NCI-H146 (cell line): Measurements from ENCODE around the gene ARFRP1.

Experiments used
- DNase-seq: peaks from one replicate; lab custom pipeline; 2025; lab: John Stamatoyannopoulos, UW

ARFRP1 gene, protein sequence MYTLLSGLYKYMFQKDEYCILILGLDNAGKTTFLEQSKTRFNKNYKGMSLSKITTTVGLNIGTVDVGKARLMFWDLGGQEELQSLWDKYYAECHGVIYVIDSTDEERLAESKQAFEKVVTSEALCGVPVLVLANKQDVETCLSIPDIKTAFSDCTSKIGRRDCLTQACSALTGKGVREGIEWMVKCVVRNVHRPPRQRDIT

DNA sequence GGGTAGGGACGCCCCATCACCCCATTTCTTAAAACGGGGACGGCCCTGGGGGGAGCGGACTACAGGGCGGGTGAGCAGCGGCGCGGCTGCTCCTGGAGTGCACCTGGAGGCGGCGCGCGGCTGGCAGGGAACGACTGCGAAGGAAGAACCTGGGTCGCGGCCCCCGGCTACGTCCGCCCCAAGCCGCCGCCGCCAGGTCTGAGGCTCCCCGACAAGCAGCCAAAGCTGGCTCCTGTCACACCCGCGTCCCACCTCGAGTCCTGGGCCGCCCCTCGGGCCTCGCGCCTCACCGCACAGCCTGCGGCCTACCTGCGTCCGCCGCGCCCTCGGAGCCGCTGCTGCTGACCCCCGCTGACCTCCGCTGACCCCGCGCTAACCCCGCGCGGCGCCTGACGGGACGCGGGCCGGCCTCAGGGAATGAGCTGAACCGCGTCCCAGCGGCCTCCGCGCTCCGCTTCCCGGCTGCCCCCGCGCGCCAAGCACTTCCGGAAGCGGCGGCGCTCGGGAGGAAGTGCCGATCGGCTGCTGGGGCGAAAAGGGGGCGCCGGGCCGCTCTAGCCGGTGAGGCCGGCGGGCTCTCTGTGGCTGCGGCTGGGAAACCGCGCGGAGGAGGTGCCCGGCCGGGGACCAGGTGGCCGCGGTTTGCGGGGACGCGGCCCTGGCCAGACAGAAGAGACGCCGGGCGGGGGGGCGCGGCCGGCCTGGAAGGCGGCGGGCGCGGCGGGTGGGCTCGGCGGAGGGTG is at the start of gene ARFRP1, which contains the start of gene ZGPAT:
Gene ARFRP1 (minus strand): TSS at position 419 of the 743 bp plus-strand sequence. CDS start 885 bp downstream, outside the sequence.
Gene ZGPAT (plus strand): TSS at position 482 of the 743 bp plus-strand sequence. CDS start 542 bp downstream, outside the sequence.
- DNase-seq: peak; percentile 90

DNA sequence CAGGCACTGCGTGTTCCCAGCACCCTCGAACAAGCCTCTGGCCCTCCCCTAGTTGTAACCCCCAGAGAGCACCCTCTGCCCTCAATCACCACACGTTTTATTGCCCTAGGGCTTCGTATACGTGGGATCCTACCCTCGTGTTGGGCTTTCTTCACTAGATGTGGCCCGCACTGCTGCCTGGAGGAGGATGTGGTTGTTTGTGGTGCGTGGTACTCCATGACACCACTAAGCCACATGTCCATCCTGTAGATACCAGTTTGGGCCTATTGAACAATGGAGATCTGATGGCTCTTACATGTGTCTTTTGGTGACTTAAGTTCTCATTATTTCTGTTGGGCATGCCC is 48.8 kb upstream of the ARFRP1 start:
- no peak for DNase-seq

DNA sequence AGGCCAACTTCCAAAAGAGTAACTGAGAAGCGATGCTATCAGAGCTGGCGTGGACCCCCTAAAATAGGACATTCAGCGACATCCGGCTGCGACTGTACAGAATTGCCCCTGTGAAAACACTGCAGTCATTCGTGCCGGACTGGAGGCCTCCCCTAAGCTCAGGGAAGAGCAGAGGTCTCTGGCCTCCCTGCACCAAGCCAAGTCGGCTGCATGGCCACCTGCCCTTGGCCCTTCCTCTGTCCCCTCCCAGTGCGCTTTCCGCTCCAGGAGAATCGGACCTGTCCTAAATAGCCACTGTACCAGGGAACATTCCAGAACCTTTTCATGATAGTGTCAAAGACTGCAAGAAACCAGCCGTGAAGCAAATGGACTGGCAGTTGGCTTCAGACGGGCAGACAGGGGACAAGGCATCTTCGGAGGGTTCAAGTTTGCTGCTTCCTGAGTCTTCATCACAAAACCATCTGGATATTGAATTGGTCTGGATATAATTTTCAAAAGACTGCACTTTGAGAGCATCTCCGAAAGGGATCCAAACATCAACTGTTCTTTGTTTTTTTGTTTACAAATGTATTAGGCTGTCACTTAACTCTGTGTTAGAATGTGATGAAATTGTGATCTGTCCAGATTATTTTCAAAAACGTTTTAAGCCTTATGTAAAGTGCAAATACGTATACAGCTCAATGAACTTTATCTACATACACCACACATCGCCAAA is 48.3 kb upstream of the ARFRP1 start:
- DNase-seq: no peak

DNA sequence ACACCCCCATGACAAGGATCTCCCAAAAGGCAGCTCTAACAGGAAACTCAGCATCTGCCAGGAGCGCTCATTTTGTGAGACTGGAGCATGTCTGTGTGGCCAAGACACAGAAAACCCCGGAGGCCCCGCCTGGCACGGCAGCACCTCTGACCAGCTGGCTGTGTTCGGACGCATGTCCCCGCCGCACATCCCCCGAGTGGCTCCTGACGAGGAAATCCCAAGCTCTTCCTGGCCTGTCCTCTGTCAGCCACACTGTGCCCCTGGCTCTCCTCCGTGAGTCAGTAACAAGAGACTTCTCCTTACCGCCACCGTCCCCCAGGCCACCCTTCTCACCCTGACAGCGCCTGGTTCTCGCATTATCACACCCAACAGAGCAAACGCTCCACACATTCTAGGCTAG is 46.2 kb upstream of the ARFRP1 start:
- no peak for DNase-seq

DNA sequence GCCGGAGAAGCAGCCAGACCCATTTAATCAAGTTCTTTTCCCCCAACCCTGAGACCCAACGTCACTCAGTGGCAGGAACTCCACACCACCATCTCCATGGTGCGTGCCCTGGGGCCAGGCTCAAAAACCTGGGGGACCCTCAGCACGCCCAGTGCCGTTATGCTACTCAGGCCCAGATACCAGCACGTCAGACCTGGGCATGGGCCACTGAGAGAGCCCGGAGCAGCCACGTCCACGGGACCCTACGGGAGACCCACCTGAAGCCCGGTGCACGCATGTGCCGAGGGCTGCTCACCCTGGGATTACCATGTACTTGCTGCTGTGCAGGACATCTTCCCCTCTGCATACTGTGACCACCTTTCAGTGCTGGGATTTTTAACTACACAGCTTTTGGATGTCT is 45.6 kb upstream of the ARFRP1 start:
- no peak for DNase-seq

DNA sequence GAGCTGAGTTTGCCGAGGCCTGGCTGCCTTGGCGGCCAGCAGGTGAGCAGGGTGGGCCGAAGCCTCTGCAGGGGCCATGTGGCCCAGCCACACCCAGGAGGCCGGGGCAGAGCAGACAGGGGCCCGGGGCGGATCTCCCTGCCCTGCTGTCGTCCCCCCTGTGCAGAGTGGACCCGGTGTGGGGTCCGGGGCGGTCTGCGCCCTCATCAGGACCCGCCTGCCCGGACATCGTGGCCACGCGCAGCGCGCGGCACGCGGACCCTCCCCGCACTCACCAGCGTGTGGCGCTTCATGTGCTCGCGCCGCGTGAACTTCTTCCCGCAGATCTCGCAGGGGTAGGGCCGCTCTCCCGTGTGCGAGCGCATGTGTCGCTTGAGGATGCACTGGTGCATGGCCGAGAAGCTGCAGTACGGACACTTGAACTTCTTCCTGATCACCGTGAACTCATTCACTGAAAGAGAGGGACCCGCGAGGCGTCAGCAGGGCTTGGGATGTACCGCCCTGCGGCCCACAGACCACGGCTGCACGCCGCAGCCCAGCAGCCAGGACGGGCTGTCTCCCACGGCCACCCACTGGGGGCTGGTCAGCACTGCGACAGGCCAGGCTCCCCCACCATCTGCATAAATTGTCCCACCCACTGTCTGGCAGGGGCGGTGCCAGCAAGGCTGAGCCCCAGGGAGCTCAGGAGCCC is 44.8 kb upstream of the ARFRP1 start:
- peak; percentile 56 for DNase-seq

DNA sequence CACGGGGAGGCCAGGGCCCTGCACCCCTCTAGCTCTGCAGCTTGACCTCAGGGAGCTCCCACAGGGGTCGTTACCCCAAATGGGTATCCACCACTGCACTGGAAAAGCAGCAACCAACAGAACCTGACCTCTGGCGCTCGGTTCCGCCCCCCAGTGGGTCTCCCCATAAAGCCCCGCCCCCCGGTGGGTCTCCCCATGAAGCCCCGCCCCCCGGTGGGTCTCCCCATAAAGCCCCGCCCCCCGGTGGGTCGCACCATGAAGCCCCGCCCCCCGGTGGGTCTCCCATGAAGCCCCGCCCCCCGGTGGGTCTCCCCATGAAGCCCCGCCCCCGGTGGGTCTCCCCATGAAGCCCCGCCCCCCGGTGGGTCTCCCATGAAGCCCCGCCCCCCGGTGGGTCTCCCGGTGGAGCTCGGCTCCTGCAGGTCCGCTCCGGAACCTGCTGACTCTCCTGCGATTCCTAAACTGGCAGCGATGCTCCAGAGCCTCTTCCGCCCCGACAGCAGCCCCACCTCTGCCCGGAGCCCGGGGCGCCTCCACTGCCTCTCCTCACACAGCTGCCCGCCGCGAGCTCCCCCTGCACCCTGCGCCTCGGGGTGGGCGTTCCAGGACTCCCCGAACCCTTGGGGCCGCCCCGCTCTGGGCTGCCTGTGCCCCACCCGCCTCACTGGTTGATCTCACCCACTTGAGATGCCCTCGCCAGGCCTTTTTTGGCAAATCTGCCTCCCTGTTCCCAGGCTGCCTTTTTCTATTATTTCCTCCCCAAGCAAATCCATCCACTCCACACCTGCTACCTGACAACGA is 43.9 kb upstream of the ARFRP1 start:
- DNase-seq: peak; percentile 45

DNA sequence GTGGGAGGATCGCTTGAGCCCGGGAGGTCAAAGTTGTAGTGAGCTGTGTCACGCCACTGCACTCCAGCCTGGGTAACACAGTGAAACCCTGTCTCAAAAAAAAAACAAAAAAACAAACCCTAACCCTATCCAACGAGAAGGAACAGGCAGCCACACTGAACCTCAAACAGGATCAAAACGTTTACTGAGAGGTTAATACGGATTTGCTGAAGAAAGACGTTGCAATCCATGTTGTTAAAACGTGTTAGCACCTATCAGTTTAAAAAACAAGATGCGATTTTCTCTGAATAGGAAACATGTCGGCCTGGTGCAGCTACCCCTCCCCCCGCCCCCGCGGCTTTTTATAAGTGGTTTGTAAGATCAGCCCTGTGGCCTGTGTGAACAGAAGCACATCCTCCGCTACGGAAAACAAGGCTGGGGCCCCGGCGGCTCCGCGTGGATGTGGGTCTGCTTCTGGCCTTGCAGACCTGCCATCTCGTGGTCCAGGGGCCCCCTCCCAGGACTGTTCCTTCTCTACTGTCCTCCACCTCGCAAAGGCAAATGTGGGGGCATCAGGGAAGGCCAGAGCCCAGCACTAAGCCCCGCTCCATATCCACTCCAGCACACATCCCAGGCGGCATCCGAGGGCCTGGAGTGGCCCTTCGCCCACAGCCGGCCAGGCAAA is 43.2 kb upstream of the ARFRP1 start:
- DNase-seq: peak; percentile 28

DNA sequence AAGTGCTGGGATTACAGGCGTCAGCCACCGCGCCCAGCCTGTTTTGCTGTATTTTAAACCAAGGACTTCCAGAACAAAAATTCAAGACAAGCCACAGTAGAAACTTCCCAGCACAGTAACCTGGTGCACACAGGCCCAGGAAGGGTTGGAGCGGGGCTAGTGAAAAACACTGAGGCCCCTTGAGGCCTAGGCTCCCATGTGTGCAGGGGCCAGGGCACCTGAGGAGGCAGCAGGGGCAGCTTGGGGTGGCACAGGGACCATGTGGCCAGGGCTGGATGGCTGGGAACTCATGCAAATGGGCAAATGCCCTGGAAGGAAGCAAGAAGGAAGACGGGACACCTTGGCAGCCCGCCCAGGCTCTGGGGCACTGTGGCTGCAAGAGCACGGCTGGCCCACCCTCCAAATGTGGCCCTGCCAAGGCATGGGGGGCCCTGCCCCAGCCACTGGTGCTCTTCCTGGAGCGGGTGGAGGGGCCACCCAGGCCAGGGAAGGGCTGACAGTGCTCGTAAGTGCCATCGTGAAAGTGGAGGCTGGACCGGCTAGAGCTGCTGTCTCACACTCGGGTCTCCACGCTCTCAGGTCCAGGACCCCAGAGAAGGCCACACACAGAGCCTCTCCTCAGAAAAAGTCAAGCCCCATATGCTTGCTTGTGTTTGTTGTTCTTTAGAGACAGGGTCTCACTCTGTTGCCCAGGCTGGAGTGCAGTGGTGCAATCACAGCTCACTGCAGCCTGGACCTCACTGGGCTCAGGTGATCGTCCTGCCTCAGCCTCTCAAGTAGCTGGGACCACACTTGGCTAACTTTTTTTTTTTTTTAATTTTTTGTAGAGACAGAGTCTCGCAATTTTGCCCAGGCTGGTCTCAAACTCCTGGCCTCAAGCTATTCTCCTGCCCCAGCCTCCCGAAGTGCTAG is 42.1 kb upstream of the ARFRP1 start:
- no peak for DNase-seq

DNA sequence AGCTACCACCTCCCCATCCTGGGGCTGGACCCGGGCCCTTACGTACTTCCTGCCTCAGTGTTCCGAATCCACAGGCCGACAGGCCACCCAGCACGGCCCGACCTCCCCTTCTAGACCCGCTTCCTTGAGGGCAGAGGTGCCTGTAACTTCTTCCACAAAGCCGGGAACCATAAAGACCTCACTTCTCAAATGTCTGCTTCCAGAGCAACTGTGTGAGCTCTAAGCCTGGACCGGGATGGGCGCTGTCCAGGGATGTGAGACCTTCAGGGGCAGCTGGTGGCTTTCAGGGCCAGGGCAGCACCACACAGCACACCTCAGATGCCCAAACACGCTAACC is 41.1 kb upstream of the ARFRP1 start:
- DNase-seq: no peak

DNA sequence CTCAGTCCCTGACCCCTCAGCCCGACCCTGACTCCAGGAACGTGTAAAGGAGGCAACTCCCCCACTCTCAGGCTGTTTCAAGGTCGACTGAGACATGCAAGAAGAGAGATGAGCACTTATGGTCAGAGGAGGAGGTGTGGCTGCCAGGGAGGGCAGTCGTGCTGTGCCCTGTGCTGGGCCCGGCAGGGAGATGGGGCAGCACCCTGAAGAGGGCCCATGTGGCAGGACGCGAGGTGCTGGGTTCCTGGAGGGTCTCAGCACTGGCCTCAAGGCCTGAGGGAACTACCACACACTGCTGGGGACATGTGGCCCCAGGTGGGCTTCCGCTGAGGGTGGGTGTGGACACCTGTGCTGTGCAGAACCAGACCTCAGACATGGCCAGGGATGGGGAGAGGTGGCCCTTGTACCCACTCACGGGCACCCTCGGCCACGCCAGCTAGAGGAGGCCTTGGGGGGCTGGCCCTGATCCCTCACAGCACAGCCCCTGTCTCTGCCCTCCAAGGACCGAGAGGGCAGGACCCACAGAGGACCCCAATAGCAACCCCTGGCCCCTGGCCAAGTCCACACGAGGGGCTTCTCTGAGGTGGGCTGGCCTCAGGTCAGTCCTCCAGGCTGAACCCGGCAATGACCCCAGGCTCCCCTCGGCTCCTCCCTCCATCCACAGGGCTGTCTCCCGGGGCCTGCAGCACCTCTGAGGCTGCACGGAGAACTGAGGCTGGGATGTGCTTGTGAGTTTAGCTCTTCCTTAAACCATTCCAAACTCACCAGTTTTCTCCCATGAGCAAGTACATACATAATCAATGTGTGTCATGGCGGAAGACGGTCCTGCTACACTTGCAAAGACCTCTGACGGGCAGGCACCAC is 40.5 kb upstream of the ARFRP1 start:
- no peak for DNase-seq

DNA sequence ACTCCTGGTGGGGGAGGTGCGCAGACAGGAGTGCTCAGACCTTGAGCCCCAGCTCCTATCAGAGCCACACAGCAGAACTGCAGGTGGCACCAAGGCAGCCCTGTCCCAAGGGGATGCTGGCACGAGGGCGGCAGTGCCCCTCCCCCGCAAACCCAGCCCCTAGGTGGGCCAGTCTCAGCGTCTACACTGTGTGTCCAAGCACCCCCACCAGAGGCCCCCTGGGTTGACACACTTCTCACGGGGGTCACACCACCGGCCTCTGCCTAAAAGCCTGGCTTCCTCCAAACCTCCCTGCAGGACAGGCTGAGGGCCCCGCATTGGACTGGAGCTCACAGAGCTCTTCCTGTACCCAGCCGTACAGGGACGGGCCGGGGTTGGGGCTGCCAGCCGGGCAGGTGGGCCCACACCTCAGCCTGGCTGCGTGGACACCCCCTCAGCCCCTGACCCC is 39.9 kb upstream of the ARFRP1 start:
- no peak for DNase-seq

DNA sequence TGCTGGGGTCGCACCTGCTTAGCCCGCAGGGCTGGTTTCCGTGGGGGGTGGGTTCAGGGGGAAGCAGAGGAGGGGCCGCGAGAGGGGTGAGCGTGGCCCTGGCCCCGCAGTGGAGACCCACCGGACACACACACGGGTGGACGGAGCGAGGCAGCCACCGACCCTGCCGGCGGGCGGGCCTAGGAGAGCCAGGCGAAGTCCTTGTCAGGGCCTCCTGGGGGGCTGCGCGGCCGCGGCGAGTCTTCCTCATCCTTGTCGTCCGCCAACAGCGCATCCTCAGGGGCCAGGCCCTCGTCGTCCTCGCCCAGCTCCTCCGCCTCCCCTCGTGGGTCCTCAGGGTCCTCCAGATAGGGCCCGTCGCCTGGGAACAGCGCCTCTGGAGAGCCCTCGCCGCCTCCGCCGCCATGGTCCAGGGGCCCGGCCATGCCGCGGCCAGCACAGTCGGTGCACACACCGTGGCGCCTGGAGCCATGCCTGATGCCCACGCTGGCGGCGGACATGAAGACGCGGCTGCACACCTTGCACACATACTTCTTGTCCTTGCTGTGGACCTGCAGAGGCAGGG is 39.1 kb upstream of the ARFRP1 start:
- no peak for DNase-seq

DNA sequence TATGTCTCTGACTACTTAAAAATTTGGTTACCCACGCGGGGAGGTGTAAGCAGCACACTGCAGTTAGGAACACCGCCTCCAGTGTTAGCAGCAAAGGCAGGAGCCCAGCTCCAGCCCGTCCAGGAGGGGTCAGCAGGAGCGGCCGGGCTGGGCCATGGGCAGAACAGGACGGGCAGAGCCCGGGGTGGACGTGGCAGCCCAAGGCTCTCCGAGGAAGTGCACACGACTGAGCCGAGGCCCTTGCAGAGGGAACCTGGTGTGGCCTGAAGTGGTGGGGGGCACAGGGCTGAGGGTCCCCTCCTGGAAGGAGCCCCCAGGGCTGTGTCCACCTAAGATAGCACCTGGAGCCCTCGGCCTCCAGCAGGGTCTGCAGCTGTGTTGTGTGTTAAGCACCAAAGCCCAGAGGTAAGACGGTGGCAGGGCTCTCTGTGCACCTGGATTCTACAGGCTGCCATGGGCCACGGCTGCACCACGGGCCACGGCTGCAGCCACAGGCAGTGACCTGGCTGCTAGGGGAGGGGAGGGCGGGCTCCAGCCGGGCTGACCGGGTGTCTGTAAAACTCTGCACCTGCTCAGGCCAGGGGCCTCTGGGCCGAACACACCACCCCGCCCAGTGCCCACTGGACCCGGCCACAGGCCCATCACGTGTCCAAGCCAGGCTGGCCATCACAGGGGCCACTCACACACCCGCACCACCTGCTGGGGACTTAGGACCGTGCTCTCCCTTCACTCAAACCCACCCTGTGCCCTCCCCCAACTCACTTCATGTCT is 38.4 kb upstream of the ARFRP1 start:
- no peak for DNase-seq

DNA sequence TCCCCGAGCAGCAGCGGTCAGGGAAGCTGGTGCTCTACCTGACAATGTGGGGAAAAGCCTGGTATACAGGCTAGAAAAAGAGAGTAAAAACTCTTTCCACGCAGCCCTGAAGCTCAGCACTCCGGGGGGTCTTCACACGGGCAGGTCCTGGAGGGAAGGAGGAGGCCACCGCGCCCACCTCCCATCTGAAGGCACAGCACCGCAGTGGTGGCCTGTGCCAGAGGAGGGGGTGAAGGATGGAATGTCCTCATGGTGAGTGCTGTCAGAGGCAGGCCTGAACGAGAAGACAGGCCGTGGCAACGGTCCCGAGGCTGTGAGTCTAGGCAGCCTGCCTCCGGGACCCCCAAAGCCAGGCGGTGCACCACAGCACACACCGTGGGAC is 37.6 kb upstream of the ARFRP1 start:
- DNase-seq: no peak

DNA sequence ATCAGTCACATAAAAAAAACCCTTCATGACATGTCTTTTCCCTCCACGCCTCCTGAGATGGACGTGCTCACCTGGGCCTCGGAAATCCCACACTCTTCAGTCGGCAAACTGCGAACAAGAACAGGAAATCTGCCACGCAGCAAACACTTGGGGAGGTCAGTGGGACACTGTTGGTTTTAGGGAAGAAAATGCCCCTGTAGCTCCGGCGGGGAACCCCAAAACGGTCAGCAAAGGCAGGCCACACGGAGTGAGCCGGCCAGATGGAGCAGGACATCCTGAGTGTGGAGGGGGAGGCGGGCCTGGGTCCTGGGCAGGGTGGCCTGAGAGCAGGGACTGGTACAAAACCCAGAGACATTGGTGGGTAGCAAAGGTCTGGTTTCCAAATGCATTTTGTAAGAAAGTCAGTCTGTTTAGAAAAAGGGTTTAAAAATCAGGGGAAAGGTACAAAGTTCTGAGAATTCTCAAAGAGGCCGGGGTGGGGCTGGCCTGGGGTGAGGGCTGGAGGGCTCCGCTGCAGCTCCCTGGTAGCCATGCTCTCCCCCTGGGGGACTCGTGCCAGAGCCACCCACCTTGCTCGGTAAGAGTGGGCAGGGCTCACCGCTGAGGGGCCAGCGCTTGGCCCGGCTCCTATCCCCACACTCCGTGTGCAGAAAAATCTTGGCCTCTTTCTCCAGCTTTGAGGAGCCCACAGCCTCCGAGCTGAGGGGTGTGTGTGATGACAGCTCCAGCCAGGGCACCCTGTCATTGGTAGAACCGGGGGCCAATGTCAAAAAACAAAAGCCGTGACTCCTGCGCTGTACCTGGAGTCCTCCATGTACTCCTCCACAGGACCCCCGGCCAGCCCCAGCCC is 37.0 kb upstream of the ARFRP1 start:
- no peak for DNase-seq

DNA sequence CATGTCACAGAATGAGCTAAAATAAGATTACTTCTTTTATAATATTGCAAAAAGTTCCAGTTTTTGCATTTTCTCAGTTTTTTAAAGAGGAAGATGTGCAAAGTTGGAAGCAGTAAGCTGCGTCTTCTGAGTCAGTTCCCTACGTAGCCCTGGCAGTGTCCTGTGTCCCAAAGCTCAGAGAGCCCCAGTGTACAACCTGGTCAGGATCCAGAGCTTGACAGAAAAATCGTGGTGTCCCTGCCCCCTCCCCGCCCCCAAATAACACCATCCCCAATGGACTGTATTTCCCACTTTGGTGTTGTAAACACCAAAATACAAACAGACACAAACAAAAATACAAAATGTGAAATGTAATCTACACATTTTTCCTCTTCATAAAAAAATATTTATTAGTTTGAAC is 36.4 kb upstream of the ARFRP1 start:
- DNase-seq: no peak
